22Rv1 (cell line): Measurements from ENCODE around the gene SNX18.

ENCODE experiments used
- CTCF ChIP-seq: fragments of 450-650 bp; IDR thresholded peaks from 2 replicates; pipeline ENCODE4 v1.5.1; 2017; ENCODE audit warnings: mild to moderate bottlenecking
- ZFX ChIP-seq: fragments of 450-650 bp; IDR thresholded peaks from 2 replicates; pipeline ENCODE4 v1.6.1; 2017; ENCODE audit warnings: antibody characterized with exemption, borderline replicate concordance

- TF ChIP-seq CTCF (no peak), ZFX (no peak)
Measured at GRCh38 chr5:54477941-54478478, 39.5 kb upstream of the SNX18 start.
